Measurements from ENCODE around the gene ISL2.

- TF ChIP-seq CTCF (conservative IDR thresholded peaks at IDR 0.05 in 1 of 2, IDR thresholded peaks at IDR 0.05 in 1 of 2; ENCODE audit: extremely low read depth in 1 of 2, insufficient read depth in 1 of 2, low read depth in 1 of 2, low read length in 2 of 2) (no peak), EZH2 (IDR thresholded peaks at IDR 0.05; ENCODE audit: borderline replicate concordance, low read length) (peak; percentile 97)
These were observed 4.3 kb downstream of the ISL2 start for GRCh38 chr15:76340803-76341365.

Measured in mammary epithelial cell (primary cell).